Fibroblast of skin of scalp (primary cell): ENCODE measurements around the gene BCAS3.
A peak's percentile ranks its signal among the peaks of the same experiment; 100 is the strongest.

Source experiments
- DNase-seq: peaks from one replicate; pipeline ENCODE4 v3.0.0-alpha.2; 2013

The BCAS3 gene

DNA sequence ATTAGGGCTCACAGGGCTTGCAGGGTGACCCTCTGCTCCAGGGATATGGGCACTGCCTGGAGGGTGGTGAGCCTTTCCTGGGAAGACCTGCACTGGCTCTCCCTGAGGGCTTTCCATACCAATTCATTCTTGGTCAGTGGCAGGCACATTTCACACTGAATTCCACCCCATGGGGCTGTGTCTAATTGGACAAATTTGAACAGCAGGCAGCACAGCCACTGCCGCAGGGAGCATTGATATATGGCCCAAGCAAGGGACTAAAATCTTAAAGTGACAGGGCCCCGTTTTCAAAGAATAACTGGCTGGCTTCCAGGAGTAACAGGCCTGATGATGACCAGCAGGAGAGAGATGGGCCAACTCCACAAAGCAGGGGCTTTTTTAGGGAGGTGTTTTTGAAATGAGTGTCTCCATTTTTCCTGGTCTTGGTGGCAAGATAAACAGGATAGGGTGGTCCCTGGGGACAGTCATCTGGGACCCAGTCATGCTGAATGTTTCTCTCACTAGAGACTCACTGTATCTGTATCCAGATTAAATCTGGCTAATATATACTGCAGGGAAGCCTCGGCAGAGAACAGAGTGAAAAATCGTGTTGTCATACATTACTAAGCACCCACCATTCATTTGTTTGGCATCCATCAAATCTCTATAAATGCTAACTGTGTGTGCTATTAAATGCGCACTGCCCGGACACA is 647.9 kb downstream of the BCAS3 start:
- peak; percentile 89 for DNase-seq

- DNase-seq: no peak
These were observed 648.7 kb downstream of the BCAS3 start for GRCh38 chr17:61326330-61326729.

- no peak for DNase-seq
These were observed 650.7 kb downstream of the BCAS3 start for GRCh38 chr17:61328351-61328750.

DNA sequence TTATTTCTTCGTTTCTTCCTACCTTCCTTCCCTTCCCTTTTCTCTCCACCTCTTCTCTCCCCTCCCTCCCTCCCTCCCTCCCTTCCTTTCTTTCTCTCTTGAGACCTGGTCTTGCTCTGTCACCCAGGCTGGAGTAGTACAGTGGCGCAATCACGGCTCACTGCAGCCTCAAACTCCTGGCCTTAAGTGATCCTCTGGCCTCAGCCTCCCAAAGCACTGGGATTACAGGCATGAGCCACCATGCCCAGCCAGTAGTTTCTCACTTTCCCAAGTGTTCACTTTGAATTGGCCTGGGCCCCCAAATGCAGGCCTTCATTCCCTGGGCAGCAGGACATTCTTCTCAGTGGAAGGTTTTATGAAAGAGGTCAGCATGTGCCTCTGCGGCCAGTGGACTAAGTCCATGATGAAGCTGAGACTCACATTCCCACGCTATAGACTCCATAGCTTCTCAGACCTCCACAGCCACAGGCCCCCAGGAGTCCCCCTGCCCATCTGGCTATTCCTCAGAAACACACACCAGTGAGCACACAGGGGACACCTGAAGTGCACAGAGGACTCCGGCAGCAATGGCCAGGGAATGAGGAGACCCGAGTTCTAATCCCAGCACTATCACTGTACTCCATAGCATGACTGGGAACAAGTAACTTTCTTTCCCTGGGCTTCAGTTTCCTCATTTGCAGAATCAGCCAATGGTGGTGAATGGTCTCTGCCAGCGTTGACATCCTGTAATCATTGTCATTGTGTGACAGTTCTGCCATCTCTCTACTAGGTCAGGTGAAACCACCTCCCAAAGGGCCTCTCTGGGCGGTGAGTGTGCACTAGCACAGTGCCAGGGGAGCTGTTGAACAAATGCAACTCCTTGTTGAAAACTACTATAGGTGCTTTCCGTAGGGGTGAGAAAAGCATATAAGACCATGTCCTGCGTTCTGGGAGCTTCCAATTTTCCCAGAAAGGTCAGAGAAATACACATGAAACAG is 652.8 kb downstream of the BCAS3 start:
- DNase-seq: no peak

DNA sequence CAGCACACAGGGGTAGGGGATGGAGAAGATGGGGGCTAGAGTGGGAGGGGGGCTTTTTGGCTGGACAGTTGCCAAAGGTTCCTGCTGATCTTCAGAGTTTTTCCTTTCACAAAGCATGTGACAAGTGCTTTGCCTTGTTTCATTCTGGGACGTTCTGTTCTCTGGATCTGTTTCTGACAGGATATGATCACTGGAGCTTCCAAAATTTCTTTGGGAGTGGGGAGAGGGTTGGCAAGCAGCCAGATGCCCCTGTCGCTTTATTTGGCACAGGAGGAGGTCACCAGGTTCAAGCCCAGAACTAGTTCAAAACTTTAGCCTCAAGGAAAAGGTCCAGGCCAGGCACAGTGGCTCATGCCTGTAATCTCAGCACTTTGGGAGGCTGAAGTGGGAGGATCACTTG is 653.5 kb downstream of the BCAS3 start:
- no peak for DNase-seq

DNA sequence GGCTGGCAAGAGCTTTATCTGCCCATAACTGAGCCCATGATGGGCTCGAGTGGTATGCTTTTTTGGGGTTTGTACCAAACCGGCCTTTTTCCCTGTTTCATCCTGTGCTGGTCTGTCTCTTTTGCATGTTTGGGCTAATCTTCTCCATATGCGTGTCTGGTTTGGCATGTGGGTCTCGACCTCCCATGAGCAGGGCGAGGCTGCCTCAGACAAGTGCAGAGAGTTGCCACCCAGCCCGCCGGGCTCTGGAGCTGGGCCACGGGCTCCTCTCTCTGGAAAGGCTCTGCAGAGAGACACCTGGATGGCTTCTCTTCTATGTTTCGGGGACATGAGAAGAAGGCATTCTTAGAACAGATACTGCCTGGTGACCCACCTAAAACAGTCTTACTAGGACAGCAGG is 654.2 kb downstream of the BCAS3 start:
- DNase-seq: no peak

- DNase-seq: no peak
These were observed 655.5 kb downstream of the BCAS3 start for GRCh38 chr17:61333136-61333535.

GRCh38 chr17:61334673-61335072 is 657.0 kb downstream of the BCAS3 start:
- DNase-seq: no peak

GRCh38 chr17:61335105-61335844 is 657.6 kb downstream of the BCAS3 start:
- no peak for DNase-seq

- DNase-seq: no peak
These were observed 658.4 kb downstream of the BCAS3 start for GRCh38 chr17:61335845-61336655.

DNA sequence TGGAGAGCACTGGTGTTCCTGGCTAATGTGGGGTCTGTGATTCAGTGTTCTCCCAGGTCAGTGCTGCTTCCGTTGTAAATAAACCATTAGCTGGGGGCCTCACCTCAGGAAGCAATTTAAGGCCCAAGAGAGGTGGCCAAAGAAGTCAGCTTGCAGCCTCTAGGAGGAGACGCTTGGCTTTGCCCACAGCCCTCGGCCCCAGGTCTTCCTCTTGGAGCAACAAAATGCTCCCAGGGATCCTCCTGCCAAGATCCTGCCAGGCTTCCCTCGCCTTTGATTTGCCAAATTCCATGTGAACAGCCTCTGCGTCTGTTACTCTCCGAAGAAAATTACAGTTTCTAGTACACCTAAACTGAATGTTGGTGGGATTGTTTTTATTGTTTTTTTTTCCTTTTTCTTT is 659.6 kb downstream of the BCAS3 start:
- DNase-seq: no peak

DNA sequence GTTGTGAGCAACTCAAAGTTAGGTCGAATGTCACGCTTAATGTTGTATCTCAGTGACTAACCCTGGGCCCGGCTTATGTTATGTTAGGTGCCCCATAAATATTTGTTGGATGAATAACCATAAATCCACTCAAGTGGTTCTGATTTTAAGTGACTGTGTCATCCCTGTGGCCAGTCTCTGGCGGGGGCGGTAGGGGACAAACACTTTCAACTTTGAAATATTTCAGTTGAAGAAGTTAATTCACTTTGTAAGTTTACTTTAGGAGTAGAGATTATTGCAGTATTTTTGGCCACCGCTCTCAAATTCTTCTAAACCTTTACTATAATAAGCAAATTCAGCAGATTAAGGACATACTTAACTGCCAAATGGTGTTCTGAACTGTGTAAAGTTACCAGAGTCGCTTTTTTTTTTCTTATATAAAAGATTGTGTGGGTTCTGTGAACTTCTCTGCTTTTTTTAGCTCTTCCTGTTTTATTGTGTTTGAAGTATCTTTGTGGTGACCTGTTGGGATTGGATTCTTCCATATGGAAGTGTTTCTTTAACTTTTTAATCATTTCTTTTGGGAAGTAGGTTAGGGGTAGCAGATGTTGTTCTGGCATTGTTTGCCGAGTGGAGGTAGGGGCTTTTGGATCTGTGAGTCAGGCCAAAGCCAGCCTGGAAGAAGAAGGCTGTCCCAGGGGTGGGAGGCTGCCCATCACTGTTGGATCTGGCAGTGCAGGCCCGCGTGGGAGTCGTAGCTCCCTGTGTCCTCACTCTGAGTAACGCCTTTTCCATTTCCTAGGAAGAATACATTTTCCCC is 660.5 kb downstream of the BCAS3 start:
- peak; percentile 87 for DNase-seq

- no peak for DNase-seq
These were observed 661.3 kb downstream of the BCAS3 start for GRCh38 chr17:61338874-61339478.

GRCh38 chr17:61340431-61341209 is 663.0 kb downstream of the BCAS3 start:
- DNase-seq: no peak

DNA sequence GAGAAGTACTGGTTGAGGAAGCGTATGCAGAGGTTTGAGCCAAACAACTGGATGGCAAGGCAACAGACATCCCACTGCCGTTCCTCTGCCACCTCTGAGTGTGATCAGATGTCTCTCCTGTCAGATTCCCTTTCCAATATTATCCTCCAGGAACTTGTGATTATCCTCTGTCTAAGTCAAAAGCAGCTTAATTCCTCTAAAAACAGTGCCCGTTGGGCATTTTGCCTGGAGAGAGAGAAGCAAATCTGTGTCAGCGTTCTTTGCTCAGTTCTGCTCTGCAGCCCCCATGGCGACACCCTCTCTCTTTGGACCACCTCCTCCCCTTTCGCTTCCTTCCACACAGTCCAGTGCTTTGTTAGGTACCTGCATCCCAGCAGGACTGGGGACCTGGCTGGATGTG is 665.9 kb downstream of the BCAS3 start:
- no peak for DNase-seq

DNA sequence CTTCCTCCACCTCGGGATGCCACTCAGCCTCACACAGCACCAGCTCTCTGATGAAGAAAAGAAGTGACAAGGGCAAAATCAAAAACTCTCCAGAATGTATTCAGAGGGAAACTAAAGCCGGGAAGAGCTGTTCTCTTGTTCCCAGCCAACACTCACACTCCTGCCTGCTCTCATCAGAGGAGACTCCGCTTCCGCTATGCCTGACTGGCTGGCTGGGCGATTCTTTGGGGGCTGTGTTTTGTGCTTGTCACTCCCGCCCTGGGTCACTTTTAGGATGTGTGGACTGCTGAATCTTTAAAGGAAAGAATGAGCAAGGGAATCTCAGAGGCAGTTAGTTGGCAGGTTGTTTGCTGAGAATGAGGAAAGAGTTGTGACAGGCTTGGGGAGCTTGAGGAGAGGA is 667.4 kb downstream of the BCAS3 start:
- no peak for DNase-seq

DNA sequence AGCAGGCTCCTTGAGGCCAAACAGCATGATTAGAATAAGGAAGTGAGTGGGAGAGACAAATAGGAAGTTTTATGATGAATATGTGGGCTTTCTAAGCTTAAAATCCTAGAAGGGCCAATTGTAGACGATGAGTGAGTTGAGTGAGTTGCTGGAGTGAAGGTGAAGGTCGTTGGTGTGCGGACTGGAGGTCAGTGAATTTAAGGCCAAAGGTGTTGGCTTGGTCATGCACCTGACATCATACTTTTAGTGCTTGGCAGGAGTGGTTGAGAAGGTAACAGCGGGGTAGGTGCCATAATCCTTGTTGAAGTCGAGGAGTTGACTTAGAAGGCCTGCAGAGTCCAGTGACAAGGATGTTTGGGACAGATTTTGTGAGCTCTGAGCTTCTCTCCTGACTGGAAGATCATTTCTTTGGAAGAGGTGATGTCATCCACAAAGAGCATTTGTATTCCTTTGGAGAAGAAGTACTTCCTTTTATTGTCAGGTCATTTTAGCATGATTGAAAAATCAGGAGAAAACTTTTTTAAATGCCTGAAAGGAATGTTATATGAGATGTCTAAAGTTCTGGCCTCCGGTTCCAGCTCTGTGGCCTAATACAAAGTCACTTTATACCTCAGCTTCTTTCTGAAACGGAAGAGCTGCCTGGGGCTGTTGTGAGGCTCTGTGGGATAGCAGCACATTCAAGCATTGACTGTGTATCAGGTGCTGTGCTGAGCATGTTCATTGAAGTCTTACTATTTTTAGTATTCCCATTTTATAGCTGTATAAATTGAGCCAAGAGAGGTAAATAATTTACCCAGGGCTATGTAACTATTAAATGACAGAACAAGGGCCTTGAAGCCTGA is 668.4 kb downstream of the BCAS3 start:
- DNase-seq: no peak

DNA sequence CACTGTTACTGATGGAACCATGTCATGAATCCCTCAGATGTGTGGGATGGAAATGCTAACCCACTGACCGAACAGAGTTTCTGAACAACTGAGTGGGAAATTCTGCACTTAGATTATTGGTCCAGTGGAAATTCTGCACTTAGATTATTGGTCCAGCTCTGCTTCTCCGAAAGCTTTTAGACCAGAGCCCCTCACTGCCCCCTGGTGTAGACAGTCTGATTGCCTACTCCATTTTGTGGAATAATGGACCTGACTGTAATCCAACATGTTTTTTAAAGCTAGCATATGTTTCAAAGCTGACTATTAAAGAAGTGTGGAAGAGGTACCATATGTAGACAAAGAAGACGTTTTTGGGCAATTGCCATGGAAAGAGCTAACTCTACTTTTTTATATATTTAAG is 671.7 kb downstream of the BCAS3 start:
- peak; percentile 17 for DNase-seq

- DNase-seq: no peak
These were observed 674.2 kb downstream of the BCAS3 start for GRCh38 chr17:61351745-61352407.
